ENCODE measurements around the gene TMEM170B.

Gene TMEM170B

GRCh38 chr6:11609324-11610071 is 71.9 kb downstream of the TMEM170B start:
- no peaks in the 10 kb centered on the region for H3K36me3 ChIP-seq (ENCODE audit: insufficient read depth, low read length)
- H3K4me3 ChIP-seq = no peak overlapping the region
- H3K27ac ChIP-seq = no peak overlapping the region
- DNase-seq (ENCODE audit: low read depth, low spot score) = no peak
- TF ChIP-seq FOXP2 (optimal IDR thresholded peaks at IDR 0.05; ENCODE audit: control extremely low read depth, extremely low read length, insufficient read depth) (no peak), POLR2AphosphoS5 (IDR thresholded peaks at IDR 0.05; ENCODE audit: borderline replicate concordance, low read depth, low read length) (no peak), EZH2 (IDR thresholded peaks at IDR 0.05) (no peak)
- H3K9ac ChIP-seq (ENCODE audit: insufficient read length) = no peak overlapping the region
- H3K9me3 ChIP-seq (ENCODE audit: low read depth, low read length) = no peaks in the 10 kb centered on the region

DNA sequence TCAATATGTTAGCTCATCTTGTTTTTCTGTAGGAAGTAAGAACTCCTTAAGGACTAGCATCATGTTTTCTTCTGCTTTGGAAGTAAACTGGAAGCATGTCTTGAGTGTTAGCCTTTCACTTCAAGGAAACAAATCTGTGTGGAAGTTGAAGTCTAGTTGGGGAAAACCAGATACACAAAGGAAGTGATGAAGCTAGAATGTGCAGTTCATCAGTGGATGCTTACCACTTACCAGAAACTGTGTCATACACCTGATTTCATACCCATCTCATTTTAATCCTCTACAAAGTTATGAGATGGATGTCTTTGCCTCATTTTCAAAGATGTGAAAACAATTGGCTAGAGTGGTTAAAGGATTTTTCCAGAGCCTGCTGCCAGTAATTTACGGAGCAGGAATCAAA is 75.8 kb downstream of the TMEM170B start:
- no peak overlapping the region for H3K4me3 ChIP-seq
- no peak overlapping the region for H3K9ac ChIP-seq (ENCODE audit: insufficient read length)
- TF ChIP-seq EZH2 (IDR thresholded peaks at IDR 0.05) (no peak), FOXP2 (optimal IDR thresholded peaks at IDR 0.05; ENCODE audit: control extremely low read depth, extremely low read length, insufficient read depth) (no peak), POLR2AphosphoS5 (IDR thresholded peaks at IDR 0.05; ENCODE audit: borderline replicate concordance, low read depth, low read length) (no peak)
- H3K9me3 ChIP-seq (ENCODE audit: low read depth, low read length) = no peaks in the 10 kb centered on the region
- no peak for DNase-seq (ENCODE audit: low read depth, low spot score)
- H3K36me3 ChIP-seq (ENCODE audit: insufficient read depth, low read length) = no peaks in the 10 kb centered on the region
- no peak overlapping the region for H3K27ac ChIP-seq

- no peaks in the 10 kb centered on the region for H3K36me3 ChIP-seq (ENCODE audit: insufficient read depth, low read length)
- H3K4me3 ChIP-seq = no peak overlapping the region
- no peaks in the 10 kb centered on the region for H3K9me3 ChIP-seq (ENCODE audit: low read depth, low read length)
- DNase-seq (ENCODE audit: low read depth, low spot score) = no peak
- no peak overlapping the region for H3K9ac ChIP-seq (ENCODE audit: insufficient read length)
- H3K27ac ChIP-seq = no peak overlapping the region
- TF ChIP-seq POLR2AphosphoS5 (IDR thresholded peaks at IDR 0.05; ENCODE audit: borderline replicate concordance, low read depth, low read length) (no peak), FOXP2 (optimal IDR thresholded peaks at IDR 0.05; ENCODE audit: control extremely low read depth, extremely low read length, insufficient read depth) (no peak), EZH2 (IDR thresholded peaks at IDR 0.05) (no peak)
Measured at GRCh38 chr6:11613858-11614257, 76.3 kb downstream of the TMEM170B start.

DNA sequence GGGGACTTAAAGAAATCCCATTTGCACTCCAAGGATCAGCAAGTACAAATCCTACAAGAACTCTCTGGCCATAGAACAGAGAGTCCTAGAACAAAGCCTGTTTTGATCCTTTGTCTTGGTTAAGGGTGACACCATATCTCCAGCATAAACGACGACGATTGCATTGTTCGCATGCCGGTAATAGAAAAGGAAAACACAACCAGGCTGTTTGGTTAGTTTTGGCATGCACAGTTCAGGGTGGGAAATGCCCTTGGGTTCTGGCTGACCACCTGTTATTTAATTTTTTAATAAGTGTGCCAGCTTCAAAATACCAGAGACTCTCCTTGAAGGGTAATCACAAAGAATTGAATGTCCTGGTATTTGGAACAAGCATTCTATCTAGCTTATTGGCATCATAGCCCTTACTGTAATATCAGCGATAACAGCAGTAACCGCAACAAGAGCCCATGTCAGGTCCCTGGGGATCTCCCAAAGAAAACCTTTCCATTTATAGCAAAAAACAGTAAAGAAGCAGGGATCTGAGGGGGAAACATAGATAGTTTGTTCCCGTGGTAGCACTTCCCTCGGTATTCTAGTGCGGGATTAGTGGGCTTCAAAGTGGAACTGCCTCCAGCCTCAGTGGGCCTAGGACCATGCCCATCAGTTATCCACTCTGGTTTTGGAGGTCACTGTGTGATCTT is 77.1 kb downstream of the TMEM170B start:
- no peak overlapping the region for H3K27ac ChIP-seq
- DNase-seq (ENCODE audit: low read depth, low spot score) = no peak
- TF ChIP-seq POLR2AphosphoS5 (IDR thresholded peaks at IDR 0.05; ENCODE audit: borderline replicate concordance, low read depth, low read length) = no peak

GRCh38 chr6:11615214-11615602 is 77.7 kb downstream of the TMEM170B start:
- TF ChIP-seq FOXP2 (optimal IDR thresholded peaks at IDR 0.05; ENCODE audit: control extremely low read depth, extremely low read length, insufficient read depth) (no peak), EZH2 (IDR thresholded peaks at IDR 0.05) (no peak), POLR2AphosphoS5 (IDR thresholded peaks at IDR 0.05; ENCODE audit: borderline replicate concordance, low read depth, low read length) (no peak)

More for the DNA sequence above, 77.1 kb downstream of the TMEM170B start:
- Histone ChIP-seq H3K36me3 (ENCODE audit: insufficient read depth, low read length) (no peaks in the 10 kb centered on the region), H3K4me3 (no peak overlapping the region), H3K9me3 (ENCODE audit: low read depth, low read length) (no peaks in the 10 kb centered on the region), H3K9ac (ENCODE audit: insufficient read length) (no peak overlapping the region)

DNA sequence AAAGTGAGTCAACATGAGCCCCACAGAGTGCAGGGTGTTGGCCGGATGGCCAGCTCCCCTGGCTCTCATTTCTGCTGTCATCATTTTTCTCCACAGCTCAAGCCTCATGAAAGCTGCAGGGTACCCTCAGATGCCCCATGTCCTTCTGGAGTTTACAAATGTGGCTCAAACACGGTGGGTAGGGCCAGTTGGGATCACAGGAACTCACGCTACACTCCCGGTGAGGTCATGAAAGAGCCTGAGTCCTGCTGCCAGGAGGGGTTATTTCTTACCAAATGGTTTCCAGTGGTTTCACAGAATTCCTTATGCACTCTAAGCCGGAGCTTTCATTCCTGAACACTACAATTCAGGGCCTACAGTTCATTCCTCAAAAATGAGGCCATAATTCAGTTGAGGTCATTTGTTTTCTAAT is 78.7 kb downstream of the TMEM170B start:
- Histone ChIP-seq H3K9me3 (ENCODE audit: low read depth, low read length) (no peaks in the 10 kb centered on the region), H3K9ac (ENCODE audit: insufficient read length) (no peak overlapping the region), H3K4me3 (no peak overlapping the region), H3K36me3 (ENCODE audit: insufficient read depth, low read length) (no peaks in the 10 kb centered on the region), H3K27ac (no peak overlapping the region)
- DNase-seq (ENCODE audit: low read depth, low spot score) = no peak
- TF ChIP-seq POLR2AphosphoS5 (IDR thresholded peaks at IDR 0.05; ENCODE audit: borderline replicate concordance, low read depth, low read length) = no peak
- TF ChIP-seq FOXP2 (optimal IDR thresholded peaks at IDR 0.05; ENCODE audit: control extremely low read depth, extremely low read length, insufficient read depth) = no peak
- no peak for TF ChIP-seq EZH2 (IDR thresholded peaks at IDR 0.05)

More at GRCh38 chr6:11615214-11615602, 77.7 kb downstream of the TMEM170B start:
- H3K36me3 ChIP-seq (ENCODE audit: insufficient read depth, low read length) = no peaks in the 10 kb centered on the region
- H3K9ac ChIP-seq (ENCODE audit: insufficient read length) = no peak overlapping the region
- H3K27ac ChIP-seq = no peak overlapping the region
- no peak overlapping the region for H3K4me3 ChIP-seq
- H3K9me3 ChIP-seq (ENCODE audit: low read depth, low read length) = no peaks in the 10 kb centered on the region
- no peak for DNase-seq (ENCODE audit: low read depth, low spot score)

DNA sequence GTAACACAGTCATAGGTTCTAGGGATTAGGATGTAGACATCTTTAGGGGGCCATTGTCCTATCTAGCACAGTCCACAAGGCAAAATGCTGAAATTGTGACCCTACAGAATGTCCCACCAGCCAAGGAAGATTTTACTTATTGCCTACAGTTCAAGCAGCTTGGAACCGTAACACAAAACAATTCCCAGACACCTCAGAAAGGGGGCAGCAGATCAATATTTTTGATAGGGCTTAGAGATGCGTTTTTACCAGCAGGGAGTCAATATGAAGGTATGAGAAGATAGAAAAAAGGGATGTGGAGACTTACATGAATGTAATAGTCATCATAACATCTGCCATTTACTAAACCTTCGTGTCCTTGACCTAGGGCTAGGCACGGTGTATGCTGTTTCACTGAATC is 81.0 kb downstream of the TMEM170B start:
- no peak overlapping the region for H3K9ac ChIP-seq (ENCODE audit: insufficient read length)
- no peaks in the 10 kb centered on the region for H3K36me3 ChIP-seq (ENCODE audit: insufficient read depth, low read length)
- H3K27ac ChIP-seq = no peak overlapping the region
- no peaks in the 10 kb centered on the region for H3K9me3 ChIP-seq (ENCODE audit: low read depth, low read length)
- TF ChIP-seq POLR2AphosphoS5 (IDR thresholded peaks at IDR 0.05; ENCODE audit: borderline replicate concordance, low read depth, low read length) = no peak
- no peak for TF ChIP-seq FOXP2 (optimal IDR thresholded peaks at IDR 0.05; ENCODE audit: control extremely low read depth, extremely low read length, insufficient read depth)
- no peak for TF ChIP-seq EZH2 (IDR thresholded peaks at IDR 0.05)
- no peak overlapping the region for H3K4me3 ChIP-seq
- no peak for DNase-seq (ENCODE audit: low read depth, low spot score)

DNA sequence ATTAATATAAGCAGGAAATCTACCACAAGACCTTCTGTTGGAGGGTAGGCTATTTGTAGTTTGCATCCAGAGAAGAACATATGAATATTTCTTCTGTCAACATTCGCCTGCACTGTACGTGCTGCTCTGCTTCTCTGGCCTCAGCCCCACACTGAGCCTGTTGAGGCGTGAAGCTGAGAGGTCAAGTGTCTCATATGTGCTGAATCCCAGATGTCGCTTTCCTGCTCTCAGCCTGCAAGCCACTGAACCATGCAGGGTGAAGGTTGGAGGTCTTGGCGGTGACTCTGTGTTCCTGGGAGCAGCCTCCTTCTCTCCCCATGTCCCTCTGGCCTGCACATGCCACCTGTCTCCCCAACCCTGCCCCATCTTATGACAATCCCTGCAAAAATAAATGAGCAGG is 83.6 kb downstream of the TMEM170B start:
- DNase-seq (ENCODE audit: low read depth, low spot score) = no peak
- H3K4me3 ChIP-seq = no peak overlapping the region
- H3K9ac ChIP-seq (ENCODE audit: insufficient read length) = no peak overlapping the region
- no peaks in the 10 kb centered on the region for H3K9me3 ChIP-seq (ENCODE audit: low read depth, low read length)
- H3K27ac ChIP-seq = no peak overlapping the region
- TF ChIP-seq POLR2AphosphoS5 (IDR thresholded peaks at IDR 0.05; ENCODE audit: borderline replicate concordance, low read depth, low read length) (no peak), FOXP2 (optimal IDR thresholded peaks at IDR 0.05; ENCODE audit: control extremely low read depth, extremely low read length, insufficient read depth) (no peak), EZH2 (IDR thresholded peaks at IDR 0.05) (no peak)
- no peaks in the 10 kb centered on the region for H3K36me3 ChIP-seq (ENCODE audit: insufficient read depth, low read length)

All from SK-N-MC (cell line).